Activated CD8-positive, alpha-beta T cell treated with anti-CD3 and anti-CD28 coated beads, Interleukin-2, amount 10 ng/mL, durations not matched to agents 7 days and 5 days (primary cell): ENCODE data around the gene LMAN1. TPM values are rescaled to one million over a fixed set of nuclear protein-coding genes. Genes with fewer than 3 reads are reported as not detected.

Experiments used
- ATAC-seq: fragments of 150-1000 bp; cut with Tn5 transposase; one replicate; pipeline ENCODE4 v1.10.0; 2021; ENCODE audit warnings: moderate library complexity
- CTCF ChIA-PET: fragments of 350-600 bp; sonication (Branson Sonifier 250); formaldehyde crosslinking; loops from one replicate; lab custom pipeline; 2021; ENCODE audit warnings: antibody characterized with exemption; lab: Charles Lee
- POLR2A ChIA-PET: fragments of 350-600 bp; sonication (Branson Sonifier 250); formaldehyde crosslinking; loops from one replicate; lab custom pipeline; 2021; ENCODE audit warnings: antibody characterized with exemption; lab: Charles Lee
- DNase-seq: peaks from one replicate; pipeline ENCODE4 v3.0.0-alpha.2; 2020
- H3K27ac Mint-ChIP-seq: one replicate; pipeline ENCODE4 v1.8.0; 2021; ENCODE audit warnings: mild to moderate bottlenecking, mixed read lengths
- H3K27me3 Mint-ChIP-seq: one replicate; pipeline ENCODE4 v1.8.0; 2021; ENCODE audit warnings: low read depth, mixed read lengths
- H3K36me3 Mint-ChIP-seq: one replicate; pipeline ENCODE4 v1.8.0; 2021; ENCODE audit warnings: low read depth, mixed read lengths
- H3K4me1 Mint-ChIP-seq: one replicate; pipeline ENCODE4 v1.8.0; 2021; ENCODE audit warnings: low read depth, mixed read lengths
- H3K4me3 Mint-ChIP-seq: one replicate; pipeline ENCODE4 v1.8.0; 2021; ENCODE audit warnings: mild to moderate bottlenecking, mixed read lengths
- H3K9me3 Mint-ChIP-seq: one replicate; pipeline ENCODE4 v1.8.0; 2022; ENCODE audit warnings: mixed read lengths; ENCODE audit not compliant: insufficient read depth
- total RNA-seq, 2 experiments: library from RNA; stranded (reverse); gene quantifications; one replicate each; pipeline ENCODE4 v1.2.3, GENCODE V29; 2021

The LMAN1 gene
- total RNA-seq, 2 experiments from 2014 or later: 57.2 to 59.1 TPM

GRCh38 chr18:59358414-59358711, 702 bp downstream of the LMAN1 start:
- peak overlapping the region; percentile 89 for H3K4me3 Mint-ChIP-seq
- peaks cover 20% of the 10 kb centered on the region for H3K36me3 Mint-ChIP-seq
- POLR2A ChIA-PET: interaction anchor here (1.1 to 1.3 kb wide), 2 partner anchors 10 to 11 kb away, joined by 3 to 4 read pairs; no protein-coding TSS in a partner anchor
- peak overlapping the region; percentile 93 for H3K27ac Mint-ChIP-seq
- no peaks in the 10 kb centered on the region for H3K9me3 Mint-ChIP-seq
- peaks cover 35% of the 10 kb centered on the region for H3K4me1 Mint-ChIP-seq
- no peak for DNase-seq
- no peak for ATAC-seq
- H3K27me3 Mint-ChIP-seq: peaks cover 4% of the 10 kb centered on the region
- CTCF ChIA-PET: no interaction called here

GRCh38 chr18:59357928-59358327, 1.1 kb downstream of the LMAN1 start:
- H3K9me3 Mint-ChIP-seq: no peaks in the 10 kb centered on the region
- peaks cover 39% of the 10 kb centered on the region for H3K4me1 Mint-ChIP-seq
- no peak for ATAC-seq
- DNase-seq: no peak
- H3K27ac Mint-ChIP-seq: peak overlapping the region; percentile 93
- CTCF ChIA-PET: no interaction called here
- peaks cover 1% of the 10 kb centered on the region for H3K27me3 Mint-ChIP-seq
- POLR2A ChIA-PET: interaction anchor here (1.1 kb wide), 1 partner anchor 10 kb away, joined by 3 read pairs; no protein-coding TSS in a partner anchor
- peak overlapping the region; percentile 89 for H3K4me3 Mint-ChIP-seq
- H3K36me3 Mint-ChIP-seq: peaks cover 24% of the 10 kb centered on the region

DNA sequence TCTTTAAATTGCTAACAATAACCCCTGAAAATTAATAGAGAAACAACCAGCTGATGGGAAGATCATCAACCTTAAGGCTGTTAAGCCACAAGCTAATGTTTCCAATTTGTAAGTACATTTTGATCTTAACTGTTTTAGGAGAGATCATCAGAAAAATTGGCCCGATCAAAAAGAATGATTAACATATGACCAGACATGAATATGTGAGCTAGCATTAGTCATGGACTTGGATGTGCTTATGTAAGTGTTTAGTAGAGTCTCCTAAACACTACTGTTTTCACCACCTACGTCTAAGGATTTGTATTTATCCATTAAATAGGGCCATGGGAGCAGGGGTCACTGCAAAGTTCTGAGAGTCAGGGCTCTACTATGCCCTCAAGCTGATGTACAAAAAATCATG, 4.3 kb downstream of the LMAN1 start:
- Mint-ChIP-seq H3K4me1 (peaks cover 46% of the 10 kb centered on the region), H3K4me3 (no peak overlapping the region), H3K9me3 (no peaks in the 10 kb centered on the region), H3K36me3 (peaks cover 46% of the 10 kb centered on the region), H3K27me3 (no peaks in the 10 kb centered on the region), H3K27ac (no peak overlapping the region)
- ChIA-PET CTCF (interaction anchor here (1.1 to 1.5 kb wide), 4 partner anchors 9 to 52 kb away, joined by 3 to 8 read pairs (median 4); no protein-coding TSS in a partner anchor), POLR2A (no interaction called here)
- no peak for ATAC-seq
- DNase-seq: no peak

- ChIA-PET CTCF (interaction anchor here (1.0 kb wide), 1 partner anchor 8 kb away, joined by 3 read pairs; no protein-coding TSS in a partner anchor), POLR2A (no interaction called here)
- ATAC-seq: no peak
- no peaks in the 10 kb centered on the region for H3K9me3 Mint-ChIP-seq
- H3K27me3 Mint-ChIP-seq: no peaks in the 10 kb centered on the region
- H3K4me3 Mint-ChIP-seq: no peak overlapping the region
- H3K27ac Mint-ChIP-seq: no peak overlapping the region
- DNase-seq: no peak
- peaks cover 60% of the 10 kb centered on the region for H3K36me3 Mint-ChIP-seq
- H3K4me1 Mint-ChIP-seq: peaks cover 42% of the 10 kb centered on the region
Observed at GRCh38 chr18:59353079-59353680, 5.9 kb downstream of the LMAN1 start.

DNA sequence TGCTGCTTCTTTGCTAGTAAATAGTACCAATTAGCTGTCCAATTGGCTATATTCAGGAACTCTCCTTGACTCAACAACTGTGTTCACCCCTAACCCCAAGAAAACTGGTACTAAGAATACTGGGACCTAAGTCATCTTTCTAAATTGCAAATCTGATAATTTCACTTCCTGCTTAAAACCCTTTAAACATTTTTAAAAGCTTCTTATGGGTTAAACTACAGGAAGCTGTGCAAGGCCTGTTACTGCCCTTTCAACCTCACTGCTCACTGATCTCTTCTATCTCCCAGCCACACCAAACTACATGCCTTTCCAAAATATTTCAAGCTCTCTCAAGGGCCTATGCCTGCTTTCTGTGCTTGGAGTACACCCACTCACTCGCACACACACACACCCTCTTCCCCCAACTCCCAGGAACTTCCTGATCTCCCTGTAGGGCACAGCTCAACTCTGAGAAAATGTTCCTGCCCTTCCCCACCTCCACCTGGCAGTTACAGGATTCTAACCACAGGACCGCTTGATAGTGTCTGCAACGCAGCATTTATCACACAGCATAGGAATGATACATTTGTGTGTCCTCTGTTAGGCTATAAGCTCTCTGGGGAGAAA, 6.7 kb downstream of the LMAN1 start:
- peaks cover 36% of the 10 kb centered on the region for H3K4me1 Mint-ChIP-seq
- H3K27me3 Mint-ChIP-seq: no peaks in the 10 kb centered on the region
- H3K4me3 Mint-ChIP-seq: no peak overlapping the region
- ChIA-PET POLR2A (no interaction called here), CTCF (interaction anchor here (1.0 to 1.2 kb wide), 2 partner anchors 9 to 14 kb away, joined by 3 read pairs; no protein-coding TSS in a partner anchor)
- H3K36me3 Mint-ChIP-seq: peaks cover 64% of the 10 kb centered on the region
- peak overlapping the region; percentile 29 for H3K27ac Mint-ChIP-seq
- no peak for ATAC-seq
- no peaks in the 10 kb centered on the region for H3K9me3 Mint-ChIP-seq
- no peak for DNase-seq

GRCh38 chr18:59345556-59345955, 13.5 kb downstream of the LMAN1 start:
- ChIA-PET CTCF (interaction anchor here (1.9 kb wide), 1 partner anchor 10 kb away, joined by 5 read pairs; no protein-coding TSS in a partner anchor), POLR2A (no interaction called here)
- Mint-ChIP-seq H3K27me3 (no peaks in the 10 kb centered on the region), H3K4me3 (no peak overlapping the region), H3K9me3 (peaks cover 11% of the 10 kb centered on the region), H3K4me1 (peaks cover 23% of the 10 kb centered on the region), H3K36me3 (peaks cover 79% of the 10 kb centered on the region), H3K27ac (no peak overlapping the region)
- DNase-seq (no peak), ATAC-seq (no peak)

DNA sequence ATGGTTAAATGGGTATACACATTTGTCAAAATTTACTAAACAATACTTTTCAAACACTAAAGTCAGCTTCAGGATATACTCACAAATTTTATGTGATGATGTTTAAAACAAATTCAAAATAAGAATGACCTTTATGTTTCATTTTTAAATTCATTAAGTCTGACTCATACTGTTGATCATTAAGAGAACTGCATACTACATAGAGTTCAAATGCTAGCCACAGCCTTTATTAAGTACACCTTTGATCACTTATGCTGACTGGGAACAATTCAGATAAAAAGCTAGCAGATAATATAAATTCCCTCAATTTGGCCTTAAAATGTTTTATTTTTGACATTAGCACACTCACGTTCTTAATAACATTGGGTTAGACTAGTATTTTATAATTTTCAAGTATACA, 14.1 kb downstream of the LMAN1 start:
- CTCF ChIA-PET: interaction anchor here (1.9 kb wide), 1 partner anchor 10 kb away, joined by 5 read pairs; no protein-coding TSS in a partner anchor
- Mint-ChIP-seq H3K9me3 (peaks cover 11% of the 10 kb centered on the region), H3K4me1 (peaks cover 24% of the 10 kb centered on the region), H3K27ac (no peak overlapping the region), H3K36me3 (peaks cover 82% of the 10 kb centered on the region), H3K4me3 (no peak overlapping the region), H3K27me3 (no peaks in the 10 kb centered on the region)
- ATAC-seq (no peak), DNase-seq (no peak)
- POLR2A ChIA-PET: no interaction called here

DNA sequence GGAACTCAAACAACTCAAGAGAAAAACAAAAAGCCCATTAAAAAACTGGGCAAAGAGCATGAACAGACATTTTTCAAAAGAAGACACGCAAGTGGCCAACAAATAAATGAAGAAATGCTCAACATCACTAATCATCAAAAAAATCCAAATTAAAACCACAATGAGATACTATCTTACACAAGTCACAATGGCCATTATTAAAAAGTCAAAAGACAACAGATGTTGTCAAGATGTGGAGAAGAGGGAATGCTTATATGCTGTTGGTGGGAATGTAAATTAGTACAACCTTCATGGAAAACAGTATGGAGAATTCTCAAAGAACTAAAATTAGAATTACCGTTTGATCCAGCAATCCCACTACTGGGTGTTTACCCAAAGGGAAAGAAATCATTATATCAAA, 15.1 kb downstream of the LMAN1 start:
- peaks cover 11% of the 10 kb centered on the region for H3K9me3 Mint-ChIP-seq
- DNase-seq (no peak), ATAC-seq (no peak)
- H3K27ac Mint-ChIP-seq: no peak overlapping the region
- H3K36me3 Mint-ChIP-seq: peaks cover 82% of the 10 kb centered on the region
- peaks cover 24% of the 10 kb centered on the region for H3K4me1 Mint-ChIP-seq
- POLR2A ChIA-PET: no interaction called here
- no peak overlapping the region for H3K4me3 Mint-ChIP-seq
- H3K27me3 Mint-ChIP-seq: no peaks in the 10 kb centered on the region
- CTCF ChIA-PET: no interaction called here

DNA sequence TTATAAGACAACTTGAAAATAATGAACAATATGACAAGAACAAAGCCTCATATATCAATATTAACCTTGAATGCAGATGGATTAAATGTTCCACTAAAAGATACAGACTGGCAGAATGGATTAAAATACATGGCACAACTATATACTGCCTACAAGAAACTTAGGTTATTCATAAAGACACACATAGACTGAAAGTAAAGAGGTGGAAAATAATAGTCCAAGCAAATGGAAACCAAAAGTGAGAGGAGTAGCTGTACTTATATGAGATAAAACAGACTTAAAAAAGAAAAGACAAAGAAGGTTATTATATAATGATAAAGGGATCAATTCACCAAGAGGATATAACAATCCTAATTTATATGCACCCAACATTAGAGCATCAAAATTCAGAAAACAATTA, 18.2 kb downstream of the LMAN1 start:
- Mint-ChIP-seq H3K36me3 (peaks cover 87% of the 10 kb centered on the region), H3K9me3 (peaks cover 9% of the 10 kb centered on the region), H3K4me1 (peaks cover 24% of the 10 kb centered on the region), H3K4me3 (no peak overlapping the region), H3K27ac (no peak overlapping the region), H3K27me3 (no peaks in the 10 kb centered on the region)
- ChIA-PET POLR2A (no interaction called here), CTCF (no interaction called here)
- ATAC-seq: no peak
- no peak for DNase-seq

- peaks cover 87% of the 10 kb centered on the region for H3K36me3 Mint-ChIP-seq
- no peaks in the 10 kb centered on the region for H3K27me3 Mint-ChIP-seq
- H3K9me3 Mint-ChIP-seq: peaks cover 6% of the 10 kb centered on the region
- H3K4me3 Mint-ChIP-seq: no peak overlapping the region
- ChIA-PET CTCF (no interaction called here), POLR2A (no interaction called here)
- no peak overlapping the region for H3K27ac Mint-ChIP-seq
- H3K4me1 Mint-ChIP-seq: peaks cover 24% of the 10 kb centered on the region
- ATAC-seq (no peak), DNase-seq (no peak)
Observed at GRCh38 chr18:59340312-59340711, 18.8 kb downstream of the LMAN1 start.

DNA sequence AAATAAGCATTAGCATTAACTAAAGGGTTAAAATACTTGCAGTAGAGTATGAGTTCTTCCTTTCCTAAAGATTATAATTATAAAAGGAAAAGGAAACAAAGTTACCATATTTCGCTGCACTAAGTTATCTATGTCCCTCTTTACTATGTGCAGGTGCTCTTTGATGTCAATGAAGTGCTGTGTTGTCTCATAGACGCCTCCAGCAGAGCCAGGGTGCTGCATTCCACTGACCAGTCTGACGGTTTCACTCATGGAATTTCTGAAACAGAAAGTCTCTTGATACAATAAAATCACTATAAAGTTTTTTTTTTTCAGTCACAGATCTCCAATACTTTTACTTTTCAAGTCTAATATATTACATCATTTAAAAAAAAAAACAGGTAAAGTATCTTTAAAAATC, 26.1 kb downstream of the LMAN1 start:
- H3K36me3 Mint-ChIP-seq: peaks cover 52% of the 10 kb centered on the region

GRCh38 chr18:59328683-59329082, 30.4 kb downstream of the LMAN1 start:
- ATAC-seq: no peak
- Mint-ChIP-seq H3K27me3 (no peaks in the 10 kb centered on the region), H3K9me3 (no peaks in the 10 kb centered on the region), H3K4me1 (no peaks in the 10 kb centered on the region), H3K36me3 (peaks cover 47% of the 10 kb centered on the region), H3K4me3 (no peak overlapping the region), H3K27ac (no peak overlapping the region)
- DNase-seq: no peak
- CTCF ChIA-PET: interaction anchor here (1.8 kb wide), 1 partner anchor 21 kb away, joined by 3 read pairs; no protein-coding TSS in a partner anchor
- POLR2A ChIA-PET: no interaction called here

More for the DNA sequence above, 26.1 kb downstream of the LMAN1 start:
- CTCF ChIA-PET: interaction anchor here (1.6 to 3.9 kb wide), 2 partner anchors 23 to 69 kb away, joined by 5 to 12 read pairs; no protein-coding TSS in a partner anchor
- H3K4me3 Mint-ChIP-seq: no peak overlapping the region
- H3K27me3 Mint-ChIP-seq: no peaks in the 10 kb centered on the region
- POLR2A ChIA-PET: no interaction called here
- no peak for DNase-seq
- no peaks in the 10 kb centered on the region for H3K9me3 Mint-ChIP-seq
- no peaks in the 10 kb centered on the region for H3K4me1 Mint-ChIP-seq
- no peak overlapping the region for H3K27ac Mint-ChIP-seq
- ATAC-seq: no peak
